HCT116 (cell line): Measurements from ENCODE around the gene CNN2. TPM values are rescaled to one million over a fixed set of nuclear protein-coding genes. Genes with fewer than 3 reads are reported as not detected.
"Not testable (repeated sequence)": the region's sequence is repeated elsewhere in the genome, so short reads cannot be mapped to it uniquely, and the experiment has no call there.

Experiments
- ATAC-seq: fragments of 200-7000 bp; cut with Tn5 transposase; 2 replicates; pipeline ENCODE4 v1.9.1; 2020; ENCODE audit warnings: mild to moderate bottlenecking, moderate library complexity
- BruUV-seq: library from RNA; stranded (reverse); fragments of 400-500 nt; replicated peaks from 2 replicates; lab custom pipeline; 2021; lab: Mats Ljungman, UMichigan
- CTCF ChIA-PET: fragments of 300-600 bp; sonication (Branson Sonifier 250); formaldehyde crosslinking; loops from one replicate; lab custom pipeline; 2021; ENCODE audit warnings: antibody characterized with exemption; lab: Charles Lee
- POLR2A ChIA-PET: fragments of 300-600, 350-600 bp; sonication (Branson Sonifier 250); formaldehyde crosslinking; loops from one replicate; lab custom pipeline; 2021; ENCODE audit warnings: antibody characterized with exemption; lab: Charles Lee
- RAD21 ChIA-PET, 2 experiments: fragments of 300-600 bp; sonication (Branson Sonifier 250); formaldehyde crosslinking; loops; one replicate each; lab custom pipeline; 2023; ENCODE audit warnings: low total read pairs in 2 of 2; ENCODE audit not compliant: uncharacterized antibody in 2 of 2, unreplicated experiment in 2 of 2, low non-redundant PET in 1 of 2; lab: Charles Lee
- DNase-seq: peaks from one replicate; pipeline ENCODE4 v3.0.0-alpha.2; 2010; ENCODE audit warnings: low read depth, low spot score
- H2AFZ ChIP-seq: fragments of 200-600 bp; shearing (Covaris generic), sonication (generic); 2 replicates; pipeline ENCODE4 v1.6.1; 2017; ENCODE audit warnings: low read depth, mixed run types, mixed read lengths, antibody characterized with exemption, low read length; ENCODE audit not compliant: poor library complexity, severe bottlenecking
- H3K27ac ChIP-seq: 2 replicates; pipeline ENCODE4 v1.5.1; 2012; ENCODE audit warnings: low read depth, low read length
- H3K27me3 ChIP-seq: fragments of 200-600 bp; sonication (generic); 2 replicates; pipeline ENCODE4 v1.6.1; 2016; ENCODE audit warnings: mixed run types, low read length, mixed read lengths; ENCODE audit not compliant: insufficient read depth
- H3K36me3 ChIP-seq, 2 experiments: fragments of 200-500 bp in 1 of 2; fragments of 200-600 bp in 1 of 2; sonication (Bioruptor generic) in 1 of 2; sonication (generic) in 1 of 2; 2 replicates each; pipeline versions ENCODE4 v1.5.1 to v1.6.1; 2014 to 2016; ENCODE audit warnings: low read length in 2 of 2, inconsistent platforms in 1 of 2, mixed read lengths in 1 of 2, mixed run types in 1 of 2; ENCODE audit not compliant: insufficient read depth in 2 of 2, control insufficient read depth in 1 of 2
- H3K4me1 ChIP-seq, 2 experiments: fragments of 200-600 bp in 1 of 2; sonication (generic) in 1 of 2; 2 replicates each; pipeline versions ENCODE4 v1.5.1 to v1.6.1; 2012 to 2017; ENCODE audit warnings: low read length in 2 of 2, inconsistent platforms in 1 of 2, mild to moderate bottlenecking in 1 of 2, mixed read lengths in 1 of 2, mixed run types in 1 of 2, moderate library complexity in 1 of 2; ENCODE audit not compliant: insufficient read depth in 2 of 2, control insufficient read depth in 1 of 2
- H3K4me2 ChIP-seq: fragments of 200-600 bp; sonication (generic); 2 replicates; pipeline ENCODE4 v1.6.1; 2017; ENCODE audit warnings: mixed run types, low read length, mixed read lengths
- H3K4me3 ChIP-seq, 2 experiments: fragments of 200-600 bp in 1 of 2; sonication (generic) in 1 of 2; replicated peaks in 1 of 2; 2 replicates each; pipeline ENCODE4 v1.5.1; 2011 to 2016; ENCODE audit warnings: low read length in 2 of 2, control low read depth in 1 of 2, low read depth in 1 of 2, mild to moderate bottlenecking in 1 of 2, mixed read lengths in 1 of 2, mixed run types in 1 of 2
- H3K79me2 ChIP-seq: fragments of 200-600 bp; sonication (generic); 2 replicates; pipeline ENCODE4 v1.6.1; 2017; ENCODE audit warnings: mild to moderate bottlenecking, mixed run types, low read length, moderate library complexity, mixed read lengths; ENCODE audit not compliant: insufficient read depth
- H3K9ac ChIP-seq: fragments of 200-600 bp; sonication (generic); 2 replicates; pipeline ENCODE4 v1.6.1; 2016; ENCODE audit warnings: low read length, mixed read lengths
- H3K9me2 ChIP-seq: fragments of 200-600 bp; sonication (generic), shearing (Covaris generic); 2 replicates; pipeline ENCODE4 v1.6.1; 2017; ENCODE audit warnings: mixed run types, mild to moderate bottlenecking, moderate library complexity; ENCODE audit not compliant: insufficient read depth
- H3K9me3 ChIP-seq, 2 experiments: fragments of 200-500 bp in 1 of 2; fragments of 200-600 bp in 1 of 2; sonication (Bioruptor generic) in 1 of 2; sonication (generic) in 1 of 2; 2 replicates each; pipeline ENCODE4 v1.6.1; 2014 to 2017; ENCODE audit warnings: low read length in 2 of 2, mixed read lengths in 2 of 2, inconsistent platforms in 1 of 2, low read depth in 1 of 2, mild to moderate bottlenecking in 1 of 2, mixed run types in 1 of 2, moderate library complexity in 1 of 2; ENCODE audit not compliant: control insufficient read depth in 1 of 2, insufficient read depth in 1 of 2
- H4K20me1 ChIP-seq: fragments of 200-600 bp; sonication (generic), shearing (Covaris generic); 2 replicates; pipeline ENCODE4 v1.6.1; 2017; ENCODE audit warnings: mixed run types, mild to moderate bottlenecking, moderate library complexity; ENCODE audit not compliant: insufficient read depth
- CBX3 ChIP-seq: IDR thresholded peaks from 2 replicates; pipeline ENCODE4 v1.6.1; 2012; ENCODE audit warnings: low read depth
- CEBPB ChIP-seq: IDR thresholded peaks from 2 replicates; pipeline ENCODE4 v1.6.1; 2012; ENCODE audit warnings: low read depth
- EGR1 ChIP-seq: IDR thresholded peaks from 2 replicates; pipeline ENCODE4 v1.6.1; 2012; ENCODE audit warnings: low read depth
- ELF1 ChIP-seq: IDR thresholded peaks from 2 replicates; pipeline ENCODE4 v1.6.1; 2012; ENCODE audit warnings: low read depth, borderline replicate concordance
- FOSL1 ChIP-seq: IDR thresholded peaks from 2 replicates; pipeline ENCODE4 v1.6.1; 2012; ENCODE audit warnings: low read depth
- JUND ChIP-seq: IDR thresholded peaks from 2 replicates; pipeline ENCODE4 v1.6.1; 2012
- MAX ChIP-seq: IDR thresholded peaks from 2 replicates; pipeline ENCODE4 v1.6.1; 2012
- POLR2A ChIP-seq: IDR thresholded peaks from 2 replicates; pipeline ENCODE4 v1.7.0; 2011; ENCODE audit warnings: borderline replicate concordance; ENCODE audit not compliant: insufficient read depth, insufficient read length; ENCODE audit errors: extremely low read depth
- POLR2AphosphoS5 ChIP-seq: IDR thresholded peaks from 2 replicates; pipeline ENCODE4 v1.6.1; 2011; ENCODE audit warnings: mild to moderate bottlenecking, low read depth, low read length, moderate library complexity
- RAD21 ChIP-seq: IDR thresholded peaks from 2 replicates; pipeline ENCODE4 v1.6.1; 2012; ENCODE audit warnings: low read depth, mild to moderate bottlenecking
- REST ChIP-seq: IDR thresholded peaks from 2 replicates; pipeline ENCODE4 v1.6.1; 2012; ENCODE audit warnings: low read depth
- SP1 ChIP-seq: IDR thresholded peaks from 2 replicates; pipeline ENCODE4 v1.6.1; 2012; ENCODE audit warnings: low read depth
- SRF ChIP-seq: IDR thresholded peaks from 2 replicates; pipeline ENCODE4 v1.6.1; 2012; ENCODE audit warnings: low read depth
- TCF7L2 ChIP-seq: IDR thresholded peaks from 2 replicates; pipeline ENCODE4 v1.7.0; 2011; ENCODE audit warnings: borderline replicate concordance, inconsistent platforms; ENCODE audit not compliant: insufficient read depth, insufficient read length; ENCODE audit errors: extremely low read depth
- YY1 ChIP-seq: IDR thresholded peaks from 2 replicates; pipeline ENCODE4 v1.6.1; 2011; ENCODE audit warnings: low read length, low read depth, moderate library complexity, mild to moderate bottlenecking; ENCODE audit not compliant: insufficient replicate concordance; ENCODE audit errors: extremely low read depth
- ZBTB33 ChIP-seq: IDR thresholded peaks from 2 replicates; pipeline ENCODE4 v1.6.1; 2011; ENCODE audit warnings: mild to moderate bottlenecking, low read length, moderate library complexity; ENCODE audit not compliant: insufficient replicate concordance; ENCODE audit errors: extremely low read depth
- ZFX ChIP-seq: fragments of 450-650 bp; IDR thresholded peaks from 2 replicates; pipeline ENCODE4 v1.6.1; 2017
- ZNF274 ChIP-seq: fragments of 200-500 bp; sonication (Bioruptor generic); IDR thresholded peaks from 2 replicates; pipeline ENCODE4 v1.6.1; 2014; ENCODE audit warnings: mild to moderate bottlenecking, low read depth, low read length, inconsistent platforms
- intact Hi-C: fragments of 100-400 bp; cut with micrococcal nuclease; formaldehyde crosslinking; loops from 2 replicates; pipeline ENCODE4 v1.10.0; 2022
- total RNA-seq: library from RNA; stranded (reverse); gene quantifications from one replicate; pipeline ENCODE4 v1.2.1, GENCODE V29; 2021; ENCODE audit not compliant: unreplicated experiment

Gene CNN2
- total RNA-seq, 1 experiment from 2014 or later: 212 TPM

GRCh38 chr19:1020868-1021425, 5.5 kb upstream of the CNN2 start, which contains the start of gene TMEM259:
Gene TMEM259 (minus strand): TSS chr19:1021123. CDS start chr19:1020996, 127 bp downstream.
- Histone ChIP-seq H2AFZ (no peak within 1 kb of the TSS), H3K4me3 (peak within 1 kb of the TSS; percentile 94 to 97), H3K27ac (peak within 1 kb of the TSS; percentile 86), H3K4me2 (peak within 1 kb of the TSS; percentile 99), H3K36me3 (peaks cover 0 to 13% of the 10 kb centered on the region in 2 experiments; a peak in 2 of 4 replicates), H3K27me3 (no peaks in the 10 kb centered on the region), H3K9me3 (no peaks in the 10 kb centered on the region), H3K9me2 (no peaks in the 10 kb centered on the region), H4K20me1 (no peaks in the 10 kb centered on the region; the same call in 1 of the 2 replicates), H3K9ac (peak within 1 kb of the TSS; percentile 99), H3K4me1 (peaks cover 50 to 62% of the 10 kb centered on the region in 2 experiments), H3K79me2 (peaks cover 50% of the 10 kb centered on the region)
- POLR2A ChIA-PET: interaction anchor here (0.9 to 2.3 kb wide), 8 partner anchors 20 to 254 kb away, joined by 4 to 34 read pairs (median 5); partner anchors contain the start of genes ABCA7, ARHGAP45, CIRBP and FAM174C
- RAD21 ChIA-PET: no interaction called here
- DNase-seq (peak; percentile 93), ATAC-seq (peak; percentile 82)
- TF ChIP-seq YY1: peak; percentile 96
- TF ChIP-seq ELF1: no peak
- TF ChIP-seq RAD21: no peak
- peak; percentile 75 for TF ChIP-seq POLR2AphosphoS5
- no peak for TF ChIP-seq EGR1
- TF ChIP-seq TCF7L2: no peak
- no peak for TF ChIP-seq CBX3
- peak; percentile 90; the same call in 1 of the 2 replicates for TF ChIP-seq ZFX
- TF ChIP-seq JUND: no peak; the same call in 1 of the 2 replicates
- TF ChIP-seq SP1: no peak
- TF ChIP-seq MAX: peak; percentile 58
- TF ChIP-seq FOSL1: no peak
- TF ChIP-seq CEBPB: no peak
- no peak for TF ChIP-seq ZNF274
- peak; percentile 58 for TF ChIP-seq ZBTB33
- TF ChIP-seq REST: no peak
- no peak for TF ChIP-seq POLR2A
- TF ChIP-seq SRF: no peak
- CTCF ChIA-PET: interaction anchor here (1.2 kb wide), 1 partner anchor 21 kb away, joined by 4 read pairs; no protein-coding TSS in a partner anchor
- no TSS peak for BruUV-seq
- intact Hi-C loops: loop anchor here (1.0 to 10.0 kb wide), 2 partner anchors 224 kb away; partner anchors contain the start of genes ATP5F1D, MIDN and PTBP1

- not testable (repeated sequence) for BruUV-seq, ATAC-seq
These were observed 2.6 kb upstream of the CNN2 start for GRCh38 chr19:1023883-1024188.

More at GRCh38 chr19:1023883-1024188, 2.6 kb upstream of the CNN2 start:
- Histone ChIP-seq H3K79me2 (peaks cover 40% of the 10 kb centered on the region), H3K4me1 (peaks cover 31 to 51% of the 10 kb centered on the region in 2 experiments)
- H3K9me3 ChIP-seq, CTCF ChIA-PET, DNase-seq, H3K36me3 ChIP-seq, H3K27me3 ChIP-seq, RAD21 ChIA-PET, H3K9me2 ChIP-seq, H3K4me3 ChIP-seq, H3K4me2 ChIP-seq, H2AFZ ChIP-seq, H3K27ac ChIP-seq, H3K9ac ChIP-seq, H4K20me1 ChIP-seq: not testable (repeated sequence)
- intact Hi-C loops: loop anchor here (10.0 kb wide), 1 partner anchor 221 kb away; the partner anchor contains the start of genes ATP5F1D and MIDN
- POLR2A ChIA-PET: interaction anchor here (7.3 kb wide), 1 partner anchor 17 kb away, joined by 85 read pairs; the partner anchor contains the start of gene ABCA7
